Uterus (tissue), 4 donors: ENCODE data around the gene CABP2. TPM values are rescaled to one million over a fixed set of nuclear protein-coding genes. Genes with fewer than 3 reads are reported as not detected.
"Not testable (repeated sequence)": the region's sequence is repeated elsewhere in the genome, so short reads cannot be mapped to it uniquely, and the experiment has no call there.

Source experiments
- DNase-seq, 2 donors: peaks; one replicate each; pipeline ENCODE4 v3.0.0-alpha.2; 2019 to 2020
- H3K27ac ChIP-seq, 2 donors: fragments of 200-600 bp; sonication (generic); 1 replicate in 1 of 2; 2 replicates in 1 of 2; pipeline ENCODE4 v1.5.1; 2016 to 2018
- H3K27me3 ChIP-seq, 2 donors: fragments of 200-600 bp; sonication (generic); one replicate each; pipeline ENCODE4 v1.5.1; 2018 to 2019; ENCODE audit warnings: control low read depth in 1 of 2
- H3K36me3 ChIP-seq, 2 donors: fragments of 200-600 bp; sonication (generic); one replicate each; pipeline ENCODE4 v1.5.1; 2019; ENCODE audit warnings: control low read depth in 1 of 2
- H3K4me1 ChIP-seq, 2 donors: fragments of 200-600 bp; sonication (generic); one replicate each; pipeline ENCODE4 v1.5.1; 2018 to 2019; ENCODE audit warnings: control low read depth in 1 of 2
- H3K4me3 ChIP-seq, 2 donors: fragments of 200-600 bp; sonication (generic); 1 replicate in 1 of 2; 2 replicates in 1 of 2; pipeline ENCODE4 v1.5.1; 2018 to 2019; ENCODE audit warnings: mild to moderate bottlenecking in 1 of 2
- H3K9me3 ChIP-seq, 2 donors: fragments of 200-600 bp; sonication (generic); one replicate each; pipeline ENCODE4 v1.5.1; 2019; ENCODE audit warnings: control low read depth in 1 of 2
- CTCF ChIP-seq, 4 experiments: fragments of 200-600 bp in 2 of 4; fragments of 450-650 bp in 2 of 4; sonication (generic) in 2 of 4; IDR thresholded peaks; one replicate each; pipeline ENCODE4 v1.5.1; 2016 to 2019; ENCODE audit warnings: antibody characterized with exemption in 4 of 4, mild to moderate bottlenecking in 2 of 4, moderate library complexity in 1 of 4
- POLR2A ChIP-seq, 2 donors: fragments of 450-650 bp; IDR thresholded peaks; one replicate each; pipeline ENCODE4 v1.6.1; 2016; ENCODE audit warnings: antibody characterized with exemption in 2 of 2, mild to moderate bottlenecking in 1 of 2, moderate library complexity in 1 of 2
- intact Hi-C: fragments of 100-400 bp; cut with DNase I; formaldehyde crosslinking; loops from one replicate; pipeline ENCODE4 v1.15.1; 2023; ENCODE audit warnings: low total_unique reads
- total RNA-seq, 4 donors: library from RNA; depleted of rRNA in 3 of 4; stranded (reverse); fragments of >200 nt in 3 of 4; gene quantifications; one replicate each; pipeline versions ENCODE4 v1.1.0 to v1.2.4, GENCODE V29; 2014 to 2023
- donor health status: DM: yes; HTN: yes; CAD: no.

The CABP2 gene
- total RNA-seq, 4 donors from 2014 or later, result not detected

DNA sequence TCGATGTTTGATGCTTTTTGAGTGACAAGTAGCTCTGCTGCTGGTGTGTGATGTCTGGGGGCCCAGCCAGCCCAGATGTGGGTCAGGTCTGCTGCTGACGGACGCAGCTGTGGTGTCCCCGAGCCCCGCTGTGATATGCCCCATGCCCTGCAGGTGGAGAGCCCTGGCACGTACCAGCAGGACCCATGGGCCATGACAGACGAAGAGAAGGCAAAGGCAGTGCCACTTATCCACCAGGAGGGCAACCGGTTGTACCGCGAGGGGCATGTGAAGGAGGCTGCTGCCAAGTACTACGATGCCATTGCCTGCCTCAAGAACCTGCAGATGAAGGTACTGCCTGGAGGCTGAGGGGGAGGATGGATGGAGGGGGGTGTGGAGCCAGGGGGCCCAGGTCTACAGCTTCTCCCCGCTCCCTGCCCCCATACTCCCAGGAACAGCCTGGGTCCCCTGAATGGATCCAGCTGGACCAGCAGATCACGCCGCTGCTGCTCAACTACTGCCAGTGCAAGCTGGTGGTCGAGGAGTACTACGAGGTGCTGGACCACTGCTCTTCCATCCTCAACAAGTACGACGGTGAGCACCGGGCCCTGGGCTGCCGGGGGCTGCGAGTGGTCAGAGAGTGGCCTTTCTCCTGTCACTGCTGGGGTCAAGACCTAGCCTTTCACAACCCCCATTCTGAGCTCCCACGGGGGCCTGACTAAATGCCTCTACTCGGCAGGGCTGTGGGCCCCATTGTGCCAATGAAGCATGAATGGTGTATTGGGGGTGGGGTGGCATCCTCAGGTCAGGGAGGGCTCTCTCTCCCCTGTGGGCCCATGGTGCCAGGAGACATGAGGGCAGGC lies 33.1 kb downstream of the CABP2 start:
- DNase-seq, result no peak
- Histone ChIP-seq H3K27me3 (no peaks in the 10 kb centered on the region), H3K27ac (no peak overlapping the region), H3K4me1 (no peaks in the 10 kb centered on the region), H3K4me3 (no peak overlapping the region), H3K9me3 (no peaks in the 10 kb centered on the region), H3K36me3 (no peaks in the 10 kb centered on the region)
- intact Hi-C loops, result no loop called here
- no peak for TF ChIP-seq POLR2A (IDR thresholded peaks at IDR 0.05)

DNA sequence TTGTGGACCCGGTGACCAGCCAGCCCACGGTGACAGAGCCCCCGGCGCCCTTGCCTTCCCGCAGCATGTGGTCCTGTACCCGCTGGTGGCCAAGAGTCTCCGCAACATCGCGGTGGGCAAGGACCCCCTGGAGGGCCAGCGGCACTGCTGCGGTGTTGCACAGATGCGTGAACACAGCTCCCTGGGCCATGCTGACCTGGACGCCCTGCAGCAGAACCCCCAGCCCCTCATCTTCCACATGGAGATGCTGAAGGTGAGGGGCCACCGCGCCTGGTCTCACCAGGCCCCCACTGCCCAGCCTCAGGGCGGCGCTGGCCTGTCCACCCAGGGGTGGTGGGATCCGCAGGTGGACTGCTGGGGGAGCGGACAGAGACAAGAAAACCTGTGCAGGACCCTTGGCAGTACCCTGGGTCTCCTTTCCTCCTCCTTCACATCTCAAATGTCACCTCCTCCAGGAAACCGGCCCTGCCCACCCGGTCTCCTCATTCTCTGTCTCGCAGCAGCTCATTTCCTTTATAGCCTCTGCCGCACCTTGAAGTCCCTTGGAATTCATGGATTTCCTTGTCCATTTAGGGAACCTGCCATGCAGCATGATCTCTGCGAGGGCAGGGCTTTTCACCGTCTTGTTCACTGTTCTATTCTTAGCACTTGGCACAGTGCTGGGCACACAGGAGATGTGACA lies 33.9 kb downstream of the CABP2 start:
- H3K27me3 ChIP-seq, result no peaks in the 10 kb centered on the region
- intact Hi-C loops, result no loop called here
- no peak overlapping the region for H3K27ac ChIP-seq
- H3K36me3 ChIP-seq, result no peaks in the 10 kb centered on the region
- H3K4me3 ChIP-seq, result no peak overlapping the region
- no peaks in the 10 kb centered on the region for H3K9me3 ChIP-seq
- no peaks in the 10 kb centered on the region for H3K4me1 ChIP-seq
- DNase-seq, result no peak
- TF ChIP-seq CTCF (IDR thresholded peaks at IDR 0.05) (no peak), POLR2A (IDR thresholded peaks at IDR 0.05) (no peak)

GRCh38 chr11:67486481-67487195 lies 36.6 kb downstream of the CABP2 start:
- H3K9me3 ChIP-seq, result no peaks in the 10 kb centered on the region

GRCh38 chr11:67485873-67486361 lies 37.3 kb downstream of the CABP2 start:
- H3K4me3 ChIP-seq, DNase-seq, H3K4me1 ChIP-seq, intact Hi-C loops, H3K9me3 ChIP-seq, H3K27ac ChIP-seq, H3K27me3 ChIP-seq, H3K36me3 ChIP-seq: not testable (repeated sequence)

More at GRCh38 chr11:67486481-67487195, 36.6 kb downstream of the CABP2 start:
- DNase-seq, result no peak
- no peak for TF ChIP-seq CTCF (IDR thresholded peaks at IDR 0.05)
- no peak for TF ChIP-seq POLR2A (IDR thresholded peaks at IDR 0.05)
- Histone ChIP-seq H3K27me3 (no peaks in the 10 kb centered on the region), H3K4me1 (peaks cover 0 to 5% of the 10 kb centered on the region in 2 donors), H3K36me3 (no peaks in the 10 kb centered on the region), H3K27ac (no peak overlapping the region), H3K4me3 (no peak overlapping the region)
- intact Hi-C loops, result no loop called here

GRCh38 chr11:67484847-67485311 lies 38.4 kb downstream of the CABP2 start:
- Histone ChIP-seq H3K4me3 (no peak overlapping the region), H3K27ac (no peak overlapping the region), H3K27me3 (no peaks in the 10 kb centered on the region), H3K9me3 (no peaks in the 10 kb centered on the region), H3K4me1 (peaks cover 0 to 5% of the 10 kb centered on the region in 2 donors), H3K36me3 (no peaks in the 10 kb centered on the region)
- no peak for TF ChIP-seq CTCF (IDR thresholded peaks at IDR 0.05)
- TF ChIP-seq POLR2A (IDR thresholded peaks at IDR 0.05), result no peak
- intact Hi-C loops, result no loop called here
- DNase-seq, result no peak
